K562 (cell line): ENCODE measurements around the gene TNNT1. TPM values are rescaled to one million over a fixed set of nuclear protein-coding genes. Genes with fewer than 3 reads are reported as not detected.
A peak's percentile ranks its signal among the peaks of the same experiment; 100 is the strongest.

ENCODE experiments used
- ATAC-seq: fragments of 200-7000 bp; cut with Tn5 transposase; 3 replicates; pipeline ENCODE4 v1.9.1; 2020; ENCODE audit warnings: moderate library complexity
- BruUV-seq: library from RNA; stranded (reverse); fragments of 400-500 nt; replicated peaks from 2 replicates; lab custom pipeline; 2021; lab: Mats Ljungman, UMichigan
- CTCF ChIA-PET: fragments of 300-600 bp; formaldehyde crosslinking; extraction: SDS; loops from one replicate; lab custom pipeline; 2021; ENCODE audit warnings: low intra/inter-chr PET ratio; lab: Yijun Ruan, JAX
- POLR2A ChIA-PET: fragments of 300-600, 350-650 bp; sonication (Branson Sonifier 250); formaldehyde crosslinking; extraction: SDS; loops from one replicate; lab custom pipeline; 2021; ENCODE audit warnings: antibody characterized with exemption, inconsistent platforms; lab: Yijun Ruan, JAX
- DNase-seq, 4 experiments: peaks; one replicate each; pipeline versions ENCODE4 v3.0.0 to v3.0.0-alpha.2; 2011 to 2018; ENCODE audit warnings: low spot score in 3 of 4, mixed read lengths in 3 of 4; ENCODE audit errors: extremely low read depth in 1 of 4
- FAIRE-seq: peaks from 2 replicates; lab custom pipeline; 2011; peaks lifted over from hg19 to GRCh38; lab: Jason Lieb, UNC
- H2AFZ ChIP-seq: 2 replicates; pipeline ENCODE4 v1.6.0; 2011; ENCODE audit warnings: low read depth, low read length, control low read depth, inconsistent platforms
- H3K27ac ChIP-seq: fragments of 200-600 bp; 3 replicates; pipeline ENCODE4 v1.8.0; 2011; ENCODE audit warnings: low read depth, mild to moderate bottlenecking, control low read depth, inconsistent platforms, low read length, moderate library complexity, mixed read lengths; ENCODE audit errors: extremely low read depth
- H3K27me3 ChIP-seq, 2 experiments: fragments of 300-600 bp in 1 of 2; 2 replicates in 1 of 2; 3 replicates in 1 of 2; pipeline versions ENCODE4 v1.6.0 to v1.8.0; 2011; ENCODE audit warnings: inconsistent platforms in 2 of 2, low read length in 2 of 2, mild to moderate bottlenecking in 1 of 2, mixed read lengths in 1 of 2, moderate library complexity in 1 of 2; ENCODE audit not compliant: control insufficient read depth in 2 of 2, insufficient read depth in 2 of 2
- H3K36me3 ChIP-seq: fragments of 300-600 bp; 3 replicates; pipeline ENCODE4 v1.8.0; 2011; ENCODE audit warnings: mild to moderate bottlenecking, low read length, inconsistent platforms; ENCODE audit not compliant: control insufficient read depth, insufficient read depth
- H3K4me1 ChIP-seq, 2 experiments: fragments of 200-600 bp in 1 of 2; replicated peaks in 1 of 2; 2 replicates in 1 of 2; 3 replicates in 1 of 2; pipeline versions ENCODE4 v1.5.1 to v1.8.0; 2011; ENCODE audit warnings: inconsistent platforms in 2 of 2, low read length in 2 of 2, mild to moderate bottlenecking in 1 of 2, mixed read lengths in 1 of 2, moderate library complexity in 1 of 2; ENCODE audit not compliant: control insufficient read depth in 2 of 2, insufficient read depth in 2 of 2
- H3K4me2 ChIP-seq: 2 replicates; pipeline ENCODE4 v1.6.1; 2011; ENCODE audit warnings: low read length, control low read depth, inconsistent platforms, mixed read lengths; ENCODE audit not compliant: insufficient read depth
- H3K4me3 ChIP-seq: fragments of 200-600 bp; sonication (generic), shearing (Covaris generic); 2 replicates; pipeline ENCODE4 v1.5.1; 2016; ENCODE audit warnings: control low read depth, inconsistent platforms
- H3K79me2 ChIP-seq: fragments of 200-600 bp; 3 replicates; pipeline ENCODE4 v1.8.0; 2011; ENCODE audit warnings: low read length, inconsistent platforms; ENCODE audit not compliant: control insufficient read depth, insufficient read depth
- H3K9ac ChIP-seq, 2 experiments: 2 replicates each; pipeline versions ENCODE4 v1.6.0 to v1.6.1; 2011; ENCODE audit warnings: low read depth in 2 of 2, low read length in 2 of 2, control low read depth in 1 of 2, inconsistent platforms in 1 of 2, mild to moderate bottlenecking in 1 of 2, mixed read lengths in 1 of 2; ENCODE audit not compliant: insufficient read depth in 1 of 2
- H3K9me1 ChIP-seq: one replicate; pipeline ENCODE4 v1.6.0; 2011; ENCODE audit warnings: inconsistent platforms, mild to moderate bottlenecking, low read length, moderate library complexity; ENCODE audit not compliant: control insufficient read depth, insufficient read depth
- H3K9me3 ChIP-seq: replicated peaks from 2 replicates; pipeline ENCODE4 v1.5.1; 2011; ENCODE audit warnings: low read depth, low read length, inconsistent platforms; ENCODE audit not compliant: control insufficient read depth, insufficient read depth
- H4K20me1 ChIP-seq: replicated peaks from 2 replicates; pipeline ENCODE4 v1.6.1; 2011; ENCODE audit warnings: low read length, inconsistent platforms, mixed read lengths; ENCODE audit not compliant: control insufficient read depth, insufficient read depth
- CCNT2 ChIP-seq: IDR thresholded peaks from 2 replicates; pipeline ENCODE4 v1.6.1; 2011; ENCODE audit warnings: borderline replicate concordance, low read depth, mild to moderate bottlenecking, moderate library complexity, mixed read lengths, low read length; ENCODE audit not compliant: insufficient read length; ENCODE audit errors: extremely low read depth
- ESRRA ChIP-seq: fragments of 450-650 bp; IDR thresholded peaks from 2 replicates; pipeline ENCODE4 v1.6.1; 2014; ENCODE audit warnings: low read depth, mild to moderate bottlenecking, moderate library complexity, borderline replicate concordance
- HDAC3 ChIP-seq: fragments of 450-650 bp; IDR thresholded peaks from 2 replicates; pipeline ENCODE4 v1.6.1; 2018; ENCODE audit warnings: borderline replicate concordance, mild to moderate bottlenecking, moderate library complexity; ENCODE audit not compliant: partially characterized antibody
- MTA3 ChIP-seq: fragments of 450-650 bp; formaldehyde crosslinking; IDR thresholded peaks from 2 replicates; pipeline ENCODE4 v1.6.1; 2017; ENCODE audit warnings: mild to moderate bottlenecking, borderline replicate concordance
- TEAD4 ChIP-seq, 2 experiments: sonication (generic) in 1 of 2; formaldehyde crosslinking in 1 of 2; IDR thresholded peaks; 2 replicates each; pipeline versions ENCODE4 v1.6.1 to v1.8.0; 2012 to 2022; ENCODE audit warnings: borderline replicate concordance in 1 of 2, inconsistent platforms in 1 of 2, low read length in 1 of 2, mild to moderate bottlenecking in 1 of 2, missing genetic modification reagents in 1 of 2
- ZKSCAN1 ChIP-seq: fragments of 150-350 bp; IDR thresholded peaks from 2 replicates; pipeline ENCODE4 v1.6.1; 2016; ENCODE audit warnings: low read depth, low read length
- WGBS: fragments of 100-300 bp; shearing (Covaris generic); methylation state at CpG from one replicate; pipeline ENCODE4 v1.1.6; 2016; ENCODE audit warnings: low coverage, mixed read lengths; ENCODE audit not compliant: insufficient coverage; ENCODE audit errors: missing lambda C conversion rate; 5-methylcytosine and 5-hydroxymethylcytosine counted together
- in situ Hi-C: fragments of 300-500 bp; cut with MboI; formaldehyde crosslinking; loops from 4 replicates; pipeline ENCODE4 v1.15.0; 2018; ENCODE audit warnings: inconsistent platforms, mixed read lengths
- intact Hi-C: fragments of 100-400 bp; cut with micrococcal nuclease; formaldehyde crosslinking; loops from 2 replicates; pipeline ENCODE4 v1.14.2; 2022
- polyA plus RNA-seq, 8 experiments: library from polyadenylated mRNA; depleted of rRNA in 4 of 8; stranded (reverse) in 5 of 8; unstranded in 3 of 8; fragments of >200 nt; fragmentation: Nextera tagmentation in 2 of 8; fragmentation: Illumina TruSeq in 1 of 8; extraction: Ambion mirVana in 2 of 8; extraction: Trizol in 1 of 8; gene quantifications; 2 replicates each; pipeline versions ENCODE4 v1.2.1 to v1.2.3, GENCODE V29; 2011 to 2014; ENCODE audit warnings: inconsistent platforms in 1 of 8, missing spikeins in 1 of 8
- total RNA-seq, 7 experiments: library from RNA; depleted of rRNA in 6 of 7; stranded (reverse); fragments of >200 nt in 6 of 7; fragmentation: Illumina TruSeq in 2 of 7; extraction: Trizol in 2 of 7; gene quantifications; 2 replicates each; pipeline versions ENCODE4 v1.2.1 to v1.2.3, GENCODE V29; 2011 to 2021; ENCODE audit warnings: low replicate concordance in 1 of 7

Gene TNNT1
- total and polyA plus RNA-seq, 9 of the 15 experiments (the other 6 are each of a cell fraction or from before 2014, with no cell fraction given) = 31.8 to 390 (median 227) TPM

DNA sequence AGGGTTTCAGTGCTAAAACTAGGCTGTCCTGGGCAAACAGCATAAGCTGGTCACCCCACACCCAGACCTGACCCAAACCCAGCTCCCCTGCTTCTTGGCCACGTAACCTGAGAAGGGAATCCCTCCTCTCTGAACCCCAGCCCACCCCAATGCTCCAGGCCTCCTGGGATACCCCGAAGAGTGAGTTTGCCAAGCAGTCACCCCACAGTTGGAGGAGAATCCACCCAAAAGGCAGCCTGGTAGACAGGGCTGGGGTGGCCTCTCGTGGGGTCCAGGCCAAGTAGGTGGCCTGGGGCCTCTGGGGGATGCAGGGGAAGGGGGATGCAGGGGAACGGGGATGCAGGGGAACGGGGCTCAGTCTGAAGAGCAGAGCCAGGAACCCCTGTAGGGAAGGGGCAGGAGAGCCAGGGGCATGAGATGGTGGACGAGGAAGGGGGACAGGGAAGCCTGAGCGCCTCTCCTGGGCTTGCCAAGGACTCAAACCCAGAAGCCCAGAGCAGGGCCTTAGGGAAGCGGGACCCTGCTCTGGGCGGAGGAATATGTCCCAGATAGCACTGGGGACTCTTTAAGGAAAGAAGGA is 34.4 kb downstream of the TNNT1 start:
- Histone ChIP-seq H3K9me3 (no peaks in the 10 kb centered on the region), H2AFZ (no peak overlapping the region), H3K79me2 (peaks cover 64% of the 10 kb centered on the region), H3K4me3 (peak overlapping the region; percentile 89; the same call in 1 of the 2 replicates), H3K27me3 (no peaks in the 10 kb centered on the region), H4K20me1 (peaks cover 33% of the 10 kb centered on the region), H3K27ac (no peak overlapping the region), H3K9ac (peak overlapping the region; percentile 26 to 98; a peak in 3 of 4 replicates), H3K9me1 (peaks cover 4% of the 10 kb centered on the region), H3K4me1 (peaks cover 38 to 69% of the 10 kb centered on the region in 2 experiments), H3K36me3 (peaks cover 44% of the 10 kb centered on the region; the same call in 2 of the 3 replicates), H3K4me2 (peak overlapping the region; percentile 98)
- no peak for TF ChIP-seq CCNT2
- TF ChIP-seq ZKSCAN1 = no peak
- no peak for TF ChIP-seq ESRRA
- no peak for TF ChIP-seq MTA3
- TF ChIP-seq HDAC3 = no peak
- no peak for TF ChIP-seq TEAD4 (IDR thresholded peaks at IDR 0.05; ENCODE audit: low read length)
- TF ChIP-seq TEAD4 (CRISPR knock-in tag; IDR thresholded peaks at IDR 0.05; ENCODE audit: borderline replicate concordance) = no peak
- no peak for DNase-seq
- no TSS peak for BruUV-seq
- in situ Hi-C loops (no loop called here), intact Hi-C loops (no loop called here)
- ChIA-PET POLR2A (interaction anchor here (0.9 to 1.0 kb wide), 2 partner anchors 8 to 9 kb away, joined by 3 to 4 read pairs; no protein-coding TSS in a partner anchor), CTCF (no interaction called here)
- no peak for FAIRE-seq
- ATAC-seq = no peak
- WGBS = 77% methylated on average over 5 of the region's 9 CpGs
